ENCODE data around the gene PMM2. TPM values are rescaled to one million over a fixed set of nuclear protein-coding genes. Genes with fewer than 3 reads are reported as not detected.

PMM2 gene
- total RNA-seq, 4 donors from 2014 or later = 20.0 to 33.0 (median 25.7) TPM

DNA sequence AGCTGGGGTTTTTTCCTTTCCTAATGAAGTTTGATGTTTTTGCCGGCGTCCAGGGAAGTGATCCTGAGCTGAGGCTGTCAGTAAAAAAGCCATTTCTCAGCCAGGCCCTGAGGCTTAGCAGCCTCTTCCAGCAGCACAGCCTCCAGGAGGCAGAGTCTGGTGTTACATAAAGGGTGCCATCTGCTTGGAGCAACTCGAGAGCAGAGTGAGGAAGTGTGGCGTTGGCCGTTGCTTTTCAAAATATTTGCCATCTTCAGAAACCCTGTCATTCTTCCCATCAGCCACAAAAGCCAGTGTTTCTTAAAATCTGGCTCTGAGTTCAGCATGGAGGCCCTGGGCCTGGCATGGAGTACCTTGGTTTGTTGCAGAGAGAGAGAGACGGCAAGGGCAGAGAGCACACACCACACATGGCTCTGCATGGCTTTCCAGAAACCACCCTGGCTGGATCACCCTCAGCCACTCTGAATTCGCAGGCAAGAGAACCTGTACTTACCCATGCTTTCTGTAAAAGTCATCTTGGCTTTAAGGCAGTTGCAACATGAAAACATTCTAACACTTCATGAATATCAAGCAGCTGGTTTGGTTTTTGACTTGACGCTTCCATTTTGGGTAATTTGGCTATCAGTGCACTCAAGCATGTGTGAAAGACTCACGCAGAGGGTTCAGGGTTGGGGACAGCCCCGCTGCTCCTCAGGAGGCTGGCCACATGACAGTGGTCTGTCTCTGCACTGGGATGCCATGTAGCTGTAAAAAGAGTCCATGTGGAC lies 21.0 kb downstream of the PMM2 start:
- WGBS = 80% methylated on average over 10 of the region's 10 CpGs

DNA sequence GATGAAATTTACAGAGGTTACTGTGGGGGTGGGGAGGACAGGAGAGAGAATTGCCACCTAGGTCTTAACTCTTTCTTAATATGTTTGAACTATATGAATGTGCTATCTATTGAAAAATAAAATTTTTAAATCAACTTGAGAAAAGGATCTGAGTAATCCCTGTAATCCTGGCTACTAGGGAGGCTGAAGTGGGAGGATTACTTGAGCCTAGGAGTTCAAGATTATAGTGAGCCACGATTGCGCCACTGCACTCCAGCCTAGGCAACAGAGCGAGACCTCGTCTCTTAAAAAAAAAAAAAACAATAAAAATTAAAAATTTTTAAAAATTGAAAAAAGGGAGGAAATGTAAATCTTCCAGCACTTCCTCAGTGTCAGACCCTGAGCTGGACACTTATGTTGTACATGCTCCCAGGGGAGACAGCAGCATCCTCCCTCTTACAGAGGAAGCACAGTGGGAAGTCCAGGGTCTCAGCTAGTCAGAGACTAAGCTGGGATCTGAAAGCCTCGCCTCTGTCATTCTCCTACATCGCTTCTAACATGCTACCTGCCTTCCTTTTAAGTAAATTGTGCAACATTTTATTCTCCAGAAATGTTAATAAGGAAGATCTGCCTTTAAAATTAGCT lies 21.9 kb downstream of the PMM2 start:
- Histone ChIP-seq H3K36me3 (peaks cover 66% of the 10 kb centered on the region), H3K4me3 (no peak overlapping the region), H3K4me1 (no peaks in the 10 kb centered on the region), H3K9me3 (no peaks in the 10 kb centered on the region), H3K27ac (no peak overlapping the region), H3K27me3 (no peaks in the 10 kb centered on the region)
- 89% methylated on average over 6 of the region's 6 CpGs for WGBS
- TF ChIP-seq EP300 (IDR thresholded peaks at IDR 0.05) (no peak), POLR2A (IDR thresholded peaks at IDR 0.05) (no peak), POLR2AphosphoS5 (IDR thresholded peaks at IDR 0.05) (no peak)
- TF ChIP-seq, protein P1, sequence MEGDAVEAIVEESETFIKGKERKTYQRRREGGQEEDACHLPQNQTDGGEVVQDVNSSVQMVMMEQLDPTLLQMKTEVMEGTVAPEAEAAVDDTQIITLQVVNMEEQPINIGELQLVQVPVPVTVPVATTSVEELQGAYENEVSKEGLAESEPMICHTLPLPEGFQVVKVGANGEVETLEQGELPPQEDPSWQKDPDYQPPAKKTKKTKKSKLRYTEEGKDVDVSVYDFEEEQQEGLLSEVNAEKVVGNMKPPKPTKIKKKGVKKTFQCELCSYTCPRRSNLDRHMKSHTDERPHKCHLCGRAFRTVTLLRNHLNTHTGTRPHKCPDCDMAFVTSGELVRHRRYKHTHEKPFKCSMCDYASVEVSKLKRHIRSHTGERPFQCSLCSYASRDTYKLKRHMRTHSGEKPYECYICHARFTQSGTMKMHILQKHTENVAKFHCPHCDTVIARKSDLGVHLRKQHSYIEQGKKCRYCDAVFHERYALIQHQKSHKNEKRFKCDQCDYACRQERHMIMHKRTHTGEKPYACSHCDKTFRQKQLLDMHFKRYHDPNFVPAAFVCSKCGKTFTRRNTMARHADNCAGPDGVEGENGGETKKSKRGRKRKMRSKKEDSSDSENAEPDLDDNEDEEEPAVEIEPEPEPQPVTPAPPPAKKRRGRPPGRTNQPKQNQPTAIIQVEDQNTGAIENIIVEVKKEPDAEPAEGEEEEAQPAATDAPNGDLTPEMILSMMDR (IDR thresholded peaks at IDR 0.05) = no peak
- no peak for DNase-seq (ENCODE audit: low spot score in 2 of 2)

More for the DNA sequence above, 21.0 kb downstream of the PMM2 start:
- Histone ChIP-seq H3K4me3 (no peak overlapping the region), H3K27me3 (no peaks in the 10 kb centered on the region), H3K4me1 (no peaks in the 10 kb centered on the region), H3K36me3 (peaks cover 75% of the 10 kb centered on the region), H3K9me3 (no peaks in the 10 kb centered on the region), H3K27ac (no peak overlapping the region)
- TF ChIP-seq POLR2AphosphoS5 (IDR thresholded peaks at IDR 0.05) (no peak), EP300 (IDR thresholded peaks at IDR 0.05) (no peak), POLR2A (IDR thresholded peaks at IDR 0.05) (no peak)
- TF ChIP-seq, protein P1 (IDR thresholded peaks at IDR 0.05) = no peak
- no peak for DNase-seq (ENCODE audit: low spot score in 2 of 2)

DNA sequence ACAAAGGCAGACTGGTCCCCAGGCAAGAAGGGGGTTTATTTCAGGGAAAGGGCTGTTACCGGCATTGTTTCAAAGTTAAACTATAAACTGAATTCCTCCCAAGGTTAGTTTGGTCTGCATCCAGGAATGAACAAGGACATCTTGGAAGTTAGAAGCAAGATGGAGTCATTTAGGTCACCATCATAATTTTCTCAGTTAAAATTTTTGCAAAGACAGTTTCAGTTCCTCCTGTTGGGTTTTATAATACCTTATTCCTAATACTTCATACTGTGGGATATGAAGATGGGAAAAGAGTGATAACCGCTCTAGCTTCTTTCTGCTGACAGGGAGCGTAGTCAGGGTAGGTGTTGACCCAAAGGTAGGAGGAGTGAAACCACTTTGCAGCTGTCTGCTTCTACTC lies 24.8 kb downstream of the PMM2 start:
- no peak for DNase-seq (ENCODE audit: low spot score in 2 of 2)
- 89% methylated on average over 3 of the region's 3 CpGs for WGBS
- H3K36me3 ChIP-seq = peaks cover 48% of the 10 kb centered on the region
- no peaks in the 10 kb centered on the region for H3K9me3 ChIP-seq
- no peak overlapping the region for H3K4me3 ChIP-seq
- no peaks in the 10 kb centered on the region for H3K27me3 ChIP-seq
- H3K27ac ChIP-seq = no peak overlapping the region
- TF ChIP-seq, protein P1 (IDR thresholded peaks at IDR 0.05) = no peak
- H3K4me1 ChIP-seq = no peaks in the 10 kb centered on the region

DNA sequence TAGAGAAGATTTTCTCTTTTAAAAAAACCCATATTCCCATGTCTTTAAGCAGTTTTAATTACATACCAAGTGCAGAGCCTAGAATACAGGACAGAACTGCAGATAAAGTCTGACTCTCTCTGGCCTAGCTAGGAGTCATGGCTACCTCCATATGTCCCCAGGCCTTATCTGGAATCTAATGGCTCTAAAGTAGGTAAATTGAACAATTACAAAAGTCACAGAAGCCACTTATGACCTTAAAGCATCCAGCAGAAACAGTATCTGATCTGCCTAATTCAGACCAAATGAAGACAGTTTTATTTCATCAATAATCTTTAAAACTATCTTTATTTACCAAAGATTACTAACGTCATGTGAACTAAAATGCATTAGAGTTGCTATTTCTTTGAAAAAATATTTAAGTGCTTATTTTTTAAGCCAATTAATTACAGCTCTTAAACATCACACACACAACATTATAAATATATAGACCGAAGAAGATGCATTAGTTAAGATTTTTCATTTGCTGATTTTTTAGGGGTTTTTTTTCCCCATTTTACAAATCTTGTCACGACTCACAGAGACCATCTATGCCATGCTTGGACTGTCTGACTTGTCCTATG lies 28.7 kb downstream of the PMM2 start:
- Histone ChIP-seq H3K27me3 (no peaks in the 10 kb centered on the region), H3K4me3 (no peak overlapping the region), H3K27ac (no peak overlapping the region), H3K4me1 (no peaks in the 10 kb centered on the region), H3K36me3 (peaks cover 40% of the 10 kb centered on the region), H3K9me3 (no peaks in the 10 kb centered on the region)
- 76% methylated on average over 3 of the region's 3 CpGs for WGBS
- TF ChIP-seq, protein P1 (IDR thresholded peaks at IDR 0.05) = no peak
- TF ChIP-seq EP300 (IDR thresholded peaks at IDR 0.05) = no peak
- TF ChIP-seq POLR2AphosphoS5 (IDR thresholded peaks at IDR 0.05) = no peak
- TF ChIP-seq POLR2A (IDR thresholded peaks at IDR 0.05) = no peak
- DNase-seq (ENCODE audit: low spot score in 2 of 2) = no peak

DNA sequence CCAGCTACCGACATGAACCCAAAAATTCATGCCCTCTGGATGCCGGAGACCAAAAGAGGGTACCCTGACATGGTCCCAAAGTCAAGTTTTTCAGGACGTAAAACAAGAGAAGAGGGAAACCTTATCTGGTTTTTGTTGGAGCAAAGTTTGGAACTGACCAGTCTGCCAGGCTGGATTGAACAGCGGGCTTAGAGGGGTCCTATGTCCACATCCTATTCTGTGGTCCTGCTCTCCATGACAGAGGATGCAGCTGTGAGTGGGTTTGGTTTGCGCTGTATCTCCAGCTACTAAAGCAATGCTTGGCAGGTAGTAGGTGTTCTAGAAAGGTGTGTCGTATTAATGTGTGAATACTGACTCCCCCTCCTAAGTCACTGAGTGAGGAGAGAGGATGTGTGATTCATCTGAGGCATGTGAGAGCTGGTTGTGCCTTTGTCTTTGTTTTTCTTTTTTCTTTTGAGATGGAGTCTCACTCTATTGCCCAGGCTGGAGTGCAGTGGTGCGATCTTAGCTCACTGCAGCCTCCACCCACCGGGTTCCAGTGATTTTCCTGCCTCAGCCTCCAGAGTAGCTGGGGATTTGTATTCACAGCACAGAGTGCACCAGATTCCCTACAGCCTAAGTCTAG lies 31.0 kb downstream of the PMM2 start:
- Histone ChIP-seq H3K27ac (no peak overlapping the region), H3K9me3 (no peaks in the 10 kb centered on the region), H3K4me3 (no peak overlapping the region), H3K36me3 (peaks cover 41% of the 10 kb centered on the region), H3K4me1 (no peaks in the 10 kb centered on the region), H3K27me3 (no peaks in the 10 kb centered on the region)
- 96% methylated on average over 8 of the region's 8 CpGs for WGBS
- TF ChIP-seq POLR2A (IDR thresholded peaks at IDR 0.05) (no peak), POLR2AphosphoS5 (IDR thresholded peaks at IDR 0.05) (no peak), EP300 (IDR thresholded peaks at IDR 0.05) (no peak)
- TF ChIP-seq, protein P1 (IDR thresholded peaks at IDR 0.05) = no peak
- no peak for DNase-seq (ENCODE audit: low spot score in 2 of 2)
